Nephron progenitor cell (in vitro differentiated cells): ENCODE results near the gene MSL1.

ENCODE experiments used
- DNase-seq: peaks from one replicate; pipeline ENCODE4 v3.0.0; 2021
- H3K27ac Mint-ChIP-seq: 2 replicates; pipeline ENCODE4 v1.8.0; 2021; ENCODE audit warnings: mild to moderate bottlenecking, moderate library complexity, mixed read lengths
- H3K27me3 Mint-ChIP-seq: 2 replicates; pipeline ENCODE4 v1.8.0; 2021; ENCODE audit warnings: mild to moderate bottlenecking, low read depth, mixed read lengths; ENCODE audit not compliant: poor library complexity
- H3K36me3 Mint-ChIP-seq: 2 replicates; pipeline ENCODE4 v1.8.0; 2021; ENCODE audit warnings: low read depth, mixed read lengths
- H3K4me1 Mint-ChIP-seq: 2 replicates; pipeline ENCODE4 v1.8.0; 2021; ENCODE audit warnings: mixed read lengths
- H3K4me3 Mint-ChIP-seq: 2 replicates; pipeline ENCODE4 v1.8.0; 2021; ENCODE audit warnings: mild to moderate bottlenecking, moderate library complexity, mixed read lengths
- H3K9me3 Mint-ChIP-seq: 2 replicates; pipeline ENCODE4 v1.8.0; 2021; ENCODE audit warnings: mild to moderate bottlenecking, moderate library complexity, mixed read lengths
- CTCF ChIP-seq: fragments of 200-600 bp; sonication (generic); IDR thresholded peaks from 2 replicates; pipeline ENCODE4 v1.5.0; 2021; ENCODE audit warnings: antibody characterized with exemption

The MSL1 gene

GRCh38 chr17:40098846-40099618, 22.7 kb upstream of the MSL1 start:
- H3K4me1 Mint-ChIP-seq = peaks cover 79% of the 10 kb centered on the region

GRCh38 chr17:40099619-40100418, 22.0 kb upstream of the MSL1 start:
- no peak for TF ChIP-seq CTCF
- H3K9me3 Mint-ChIP-seq = no peaks in the 10 kb centered on the region
- peak; percentile 30 for DNase-seq

More at GRCh38 chr17:40098846-40099618, 22.7 kb upstream of the MSL1 start:
- Mint-ChIP-seq H3K4me3 (peak overlapping the region; percentile 89), H3K36me3 (peaks cover 21% of the 10 kb centered on the region), H3K27me3 (peaks cover 8% of the 10 kb centered on the region), H3K27ac (peak overlapping the region; percentile 15), H3K9me3 (no peaks in the 10 kb centered on the region)
- DNase-seq = peak; percentile 94
- TF ChIP-seq CTCF = no peak

GRCh38 chr17:40100419-40100668, 21.4 kb upstream of the MSL1 start, which contains the start of gene NR1D1:
Gene NR1D1 (minus strand): TSS chr17:40100589. CDS start chr17:40100094, 495 bp downstream.
- no peak for DNase-seq
- Mint-ChIP-seq H3K9me3 (no peaks in the 10 kb centered on the region), H3K27ac (peak within 1 kb of the TSS; percentile 87), H3K4me3 (peak within 1 kb of the TSS; percentile 89), H3K36me3 (peaks cover 18% of the 10 kb centered on the region), H3K27me3 (peaks cover 8% of the 10 kb centered on the region), H3K4me1 (peaks cover 85% of the 10 kb centered on the region)
- no peak for TF ChIP-seq CTCF

More at GRCh38 chr17:40099619-40100418, 22.0 kb upstream of the MSL1 start:
- Mint-ChIP-seq H3K4me3 (peak overlapping the region; percentile 89), H3K4me1 (peaks cover 82% of the 10 kb centered on the region), H3K36me3 (peaks cover 18% of the 10 kb centered on the region), H3K27ac (no peak overlapping the region), H3K27me3 (peaks cover 8% of the 10 kb centered on the region)

GRCh38 chr17:40100669-40101366, 21.0 kb upstream of the MSL1 start:
- Mint-ChIP-seq H3K27ac (peak overlapping the region; percentile 87), H3K27me3 (peaks cover 8% of the 10 kb centered on the region), H3K4me1 (peaks cover 89% of the 10 kb centered on the region), H3K4me3 (peak overlapping the region; percentile 89), H3K36me3 (peaks cover 13% of the 10 kb centered on the region), H3K9me3 (no peaks in the 10 kb centered on the region)
- peak; percentile 93 for DNase-seq
- no peak for TF ChIP-seq CTCF

GRCh38 chr17:40101367-40102210, 20.2 kb upstream of the MSL1 start:
- Mint-ChIP-seq H3K36me3 (peaks cover 6% of the 10 kb centered on the region), H3K27me3 (peaks cover 11% of the 10 kb centered on the region), H3K27ac (no peak overlapping the region), H3K4me1 (peaks cover 91% of the 10 kb centered on the region), H3K4me3 (peak overlapping the region; percentile 89), H3K9me3 (no peaks in the 10 kb centered on the region)
- no peak for TF ChIP-seq CTCF
- DNase-seq = no peak
